Stimulated activated CD4-positive, alpha-beta T cell treated with anti-CD3 and anti-CD28 coated beads, TNF-alpha, amount 100 ng/mL, for 1 hour (primary cell): Measurements from ENCODE around the gene ISCU.
"Not testable (repeated sequence)": the region's sequence is repeated elsewhere in the genome, so short reads cannot be mapped to it uniquely, and the experiment has no call there.

Source experiments
- DNase-seq, 3 donors: peaks; one replicate each; pipeline ENCODE4 v3.0.0-alpha.2; 2020; ENCODE audit warnings: low read depth in 3 of 3, low spot score in 1 of 3

ISCU gene

DNA sequence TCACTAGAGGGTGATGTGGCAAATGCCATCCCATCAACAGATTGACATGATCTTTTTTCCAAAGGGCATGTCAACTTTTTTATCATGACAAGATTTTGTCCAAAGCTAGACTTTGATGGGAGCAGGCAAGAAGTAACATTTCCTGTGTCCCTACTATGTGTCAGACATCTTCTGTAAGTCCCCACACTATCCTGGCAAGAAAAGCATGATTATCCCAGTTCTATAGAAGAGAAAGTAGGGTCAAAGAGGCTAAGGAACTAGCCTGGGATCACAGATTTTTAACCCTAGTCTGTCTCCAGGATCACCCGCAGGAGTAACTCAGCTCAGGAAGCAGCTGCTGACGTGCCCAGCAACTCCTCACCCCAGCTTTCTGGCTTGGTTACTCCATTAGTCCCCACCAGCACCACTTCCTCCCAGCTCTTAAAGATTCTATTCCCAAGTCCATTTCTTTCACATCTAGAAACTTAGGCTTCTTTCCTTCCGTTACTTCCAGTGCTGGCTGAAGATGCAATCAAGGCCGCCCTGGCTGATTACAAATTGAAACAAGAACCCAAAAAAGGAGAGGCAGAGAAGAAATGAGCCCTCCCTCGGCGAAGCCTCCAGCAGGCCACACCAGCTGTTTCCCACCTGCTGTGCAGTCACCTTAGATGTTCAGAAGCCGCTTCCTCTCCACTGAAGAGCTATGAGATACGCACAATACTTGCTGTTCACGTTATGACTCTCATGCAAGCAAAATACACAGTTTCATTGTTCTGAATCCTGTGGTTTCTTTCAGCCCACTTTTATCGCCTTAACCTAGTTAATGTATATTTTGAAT is 6.2 kb downstream of the ISCU start:
- DNase-seq: peak in 1 of 3 donors; percentile 27

DNA sequence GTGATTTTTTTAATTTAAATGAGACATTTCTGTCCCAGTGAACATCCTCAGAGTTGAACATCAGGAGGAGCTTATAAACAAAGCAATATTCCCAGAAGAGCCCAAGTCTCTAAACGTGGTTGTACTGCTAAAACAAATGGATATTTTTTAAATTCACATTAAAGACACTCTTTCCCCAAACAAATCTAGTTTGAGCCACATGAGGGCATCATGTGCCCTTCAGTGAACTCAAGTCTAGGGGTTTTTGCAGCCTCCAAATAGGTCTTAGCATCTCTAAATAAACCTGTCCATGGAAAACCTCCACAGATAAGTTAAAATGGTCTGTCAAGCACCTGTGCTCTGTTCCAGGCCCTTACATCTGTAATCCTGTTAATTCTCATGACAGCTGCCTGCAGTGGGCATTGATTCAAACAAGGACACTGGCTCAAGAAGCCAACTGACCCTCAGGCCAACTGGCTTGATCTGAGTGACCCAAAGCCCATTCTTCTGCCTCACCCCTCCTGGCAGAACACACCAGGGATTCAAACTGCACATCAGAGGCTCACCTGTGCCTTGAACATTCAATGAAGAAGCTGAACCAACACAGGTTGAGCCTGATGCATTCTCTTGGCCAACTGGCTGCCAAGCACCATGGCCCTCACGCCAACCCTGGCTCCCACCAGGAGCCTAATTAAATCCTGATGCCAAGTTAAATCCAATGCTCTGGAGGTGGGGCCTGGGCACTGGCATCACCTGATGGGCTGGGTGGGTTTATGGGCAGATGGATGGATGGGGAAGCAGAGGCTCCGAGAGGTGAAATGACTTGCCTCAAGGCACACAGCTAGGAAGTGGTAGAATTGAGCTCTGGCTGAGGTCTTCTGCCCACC is 8.6 kb downstream of the ISCU start:
- DNase-seq: no peak

DNA sequence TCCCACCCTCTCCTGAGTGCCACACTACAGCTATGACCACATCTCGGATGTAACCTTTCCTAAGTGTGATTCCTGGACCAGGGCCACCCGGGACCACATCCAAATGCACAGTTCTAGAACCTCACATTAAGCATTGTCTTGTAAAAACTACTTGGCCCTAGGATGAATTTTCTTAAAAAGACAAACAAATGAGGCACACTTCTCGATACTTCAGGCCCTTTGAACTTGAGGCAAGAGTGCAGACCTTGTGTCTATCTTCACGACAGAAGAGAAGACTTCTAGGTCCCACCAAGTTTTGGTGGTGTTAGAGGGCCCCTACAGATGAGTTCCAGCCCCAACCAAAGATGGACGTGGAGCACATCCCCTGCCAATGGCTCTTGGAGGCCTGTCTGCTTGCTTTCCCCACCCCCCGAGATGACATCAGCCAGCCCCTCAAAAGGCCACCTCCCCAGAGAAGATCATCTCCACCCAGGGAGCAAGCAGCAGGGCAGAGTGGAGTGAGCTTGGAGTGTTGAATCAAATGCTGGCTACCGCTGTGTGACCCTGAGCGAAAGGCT is 9.3 kb downstream of the ISCU start:
- no peak for DNase-seq

DNA sequence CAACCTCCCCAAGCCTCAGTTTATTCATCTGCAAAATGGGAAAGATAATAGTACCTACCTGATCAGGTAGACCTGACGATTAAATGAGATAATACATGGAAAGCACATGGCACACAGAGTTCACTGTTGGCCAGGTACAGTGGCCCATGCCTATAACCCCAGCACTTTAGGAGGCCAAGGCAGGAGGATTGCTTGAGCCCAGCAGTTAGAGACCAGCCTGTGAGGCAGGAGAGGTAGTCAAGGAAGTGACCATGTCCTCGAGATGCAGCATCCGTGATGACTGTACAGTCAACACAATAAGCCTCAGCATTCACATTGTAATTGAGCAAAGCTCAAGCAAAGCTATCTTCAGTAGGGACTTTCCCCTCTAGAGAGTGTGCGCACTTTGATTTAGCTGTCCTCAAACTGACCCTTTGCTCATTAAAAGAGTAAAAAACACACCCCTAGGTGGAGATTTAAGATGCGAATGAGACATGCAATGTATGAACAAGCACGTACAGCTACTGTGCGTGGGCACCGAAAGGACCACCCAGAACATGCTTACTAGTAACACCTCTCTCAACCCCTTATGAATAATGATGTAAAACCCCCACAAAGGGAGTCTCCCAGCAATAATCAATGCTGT is 9.9 kb downstream of the ISCU start:
- no peak for DNase-seq

DNA sequence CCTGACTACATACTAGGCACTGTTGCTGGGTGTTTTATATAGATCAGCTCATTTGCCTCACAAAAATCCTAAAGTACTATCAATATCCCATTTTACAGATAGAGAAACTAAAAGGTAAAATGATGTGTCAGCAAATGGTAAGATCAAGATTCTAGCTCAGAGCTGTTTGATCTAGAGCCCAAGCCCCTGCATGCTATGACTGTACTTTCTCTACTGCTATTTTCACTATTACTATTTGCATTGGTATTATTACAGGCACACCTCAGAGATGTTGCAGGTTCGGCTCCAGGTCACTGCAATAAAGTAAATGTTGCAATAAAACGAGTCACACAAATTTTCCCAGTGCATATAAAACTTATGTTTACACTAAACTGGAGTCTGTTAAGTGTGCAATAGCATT is 10.9 kb downstream of the ISCU start:
- DNase-seq: no peak

DNA sequence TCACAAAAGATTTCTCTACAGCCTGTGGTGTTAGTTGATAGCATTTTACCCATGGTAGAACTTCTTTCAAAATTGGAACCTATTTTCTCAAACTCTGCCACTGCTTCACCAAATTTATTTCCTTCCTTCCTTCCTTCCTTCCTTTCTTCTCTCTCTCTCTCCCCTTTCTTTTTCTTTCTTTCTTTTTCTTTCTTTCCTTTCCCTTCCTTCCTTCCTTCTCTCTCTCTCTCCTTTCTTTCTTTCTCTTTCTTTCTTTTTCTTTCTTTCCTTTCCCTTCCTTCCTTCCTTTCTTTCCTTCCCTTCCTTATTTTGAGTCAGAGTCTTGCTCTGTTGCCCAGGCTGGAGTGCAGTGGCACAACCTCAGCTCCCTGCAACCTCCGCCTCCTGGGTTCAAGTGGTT is 11.9 kb downstream of the ISCU start:
- DNase-seq: not testable (repeated sequence)

DNA sequence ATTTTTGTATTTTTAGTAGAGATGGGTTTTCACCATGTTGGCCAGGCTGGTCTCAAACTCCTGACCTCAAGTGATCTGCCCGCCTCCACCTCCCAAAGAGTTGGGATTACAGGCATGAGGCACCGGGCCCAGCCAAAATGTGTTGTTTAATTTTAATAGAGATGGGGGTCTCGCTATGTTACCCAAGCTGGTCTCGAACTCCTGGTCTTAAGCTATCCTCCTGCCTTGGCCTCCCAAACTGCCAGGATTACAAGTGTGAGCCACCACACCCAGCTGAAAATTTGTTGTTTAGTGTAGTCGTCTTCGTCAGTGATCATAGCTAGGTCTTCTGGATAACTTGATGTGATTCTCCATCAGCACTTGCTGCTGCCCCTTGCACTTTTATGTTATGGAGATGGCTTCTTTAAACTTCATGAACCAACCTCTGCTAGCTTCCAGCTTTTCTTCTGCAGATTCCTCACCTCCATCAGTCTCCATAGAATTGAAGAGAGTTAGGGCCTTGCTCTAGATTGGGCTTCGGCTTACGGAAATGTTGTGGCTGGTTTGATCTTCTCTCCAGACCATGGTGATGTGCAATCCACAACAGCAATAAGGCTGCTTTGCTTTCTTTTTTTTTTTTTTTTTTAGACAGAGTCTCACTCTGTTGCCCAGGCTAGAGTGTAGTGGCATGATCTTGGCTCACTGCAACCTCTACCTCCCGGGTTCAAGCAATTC is 13.0 kb downstream of the ISCU start:
- no peak for DNase-seq

DNA sequence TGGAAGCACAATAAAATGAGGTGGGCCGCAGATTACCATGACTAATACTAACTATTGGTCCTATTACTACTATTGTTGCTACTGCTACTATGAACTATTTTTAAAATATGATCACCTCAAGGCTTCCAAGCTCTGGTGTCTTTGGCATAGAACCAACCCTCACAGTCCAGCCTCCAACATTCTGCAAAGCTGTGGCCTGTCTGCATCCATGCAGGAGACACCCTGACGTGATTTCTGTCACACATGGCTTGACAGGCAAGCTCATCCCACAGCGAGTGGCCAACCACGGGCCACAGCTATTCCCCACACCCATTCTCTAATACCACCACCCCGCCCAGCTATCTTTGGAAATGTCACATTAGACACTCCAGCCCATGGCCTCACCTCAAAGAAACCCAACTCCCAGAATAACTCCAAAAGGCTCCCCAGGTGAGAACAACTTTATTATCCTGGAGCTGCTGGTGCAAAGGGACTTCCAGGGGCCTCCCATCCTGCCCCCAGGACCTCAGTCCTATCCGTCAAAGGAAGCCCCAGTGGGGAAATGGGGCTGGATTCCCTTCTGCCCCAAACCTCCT is 14.4 kb downstream of the ISCU start:
- DNase-seq: no peak

DNA sequence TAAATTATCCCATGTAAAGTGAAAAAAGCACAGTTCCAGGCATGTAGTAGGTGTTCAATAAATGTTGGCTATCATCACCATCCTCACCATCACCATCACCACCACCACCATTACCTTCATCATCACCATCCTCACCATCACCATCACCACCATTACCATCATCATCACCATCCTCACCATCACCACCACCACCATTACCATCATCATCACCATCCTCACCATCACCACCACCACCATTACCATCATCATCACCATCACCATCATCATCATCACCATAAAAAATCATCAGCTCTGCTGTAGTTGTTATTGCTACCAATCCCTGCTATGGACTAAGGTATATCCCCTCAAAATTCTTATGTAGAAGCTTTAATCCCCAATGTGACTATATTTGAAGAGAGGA is 15.1 kb downstream of the ISCU start:
- no peak for DNase-seq

DNA sequence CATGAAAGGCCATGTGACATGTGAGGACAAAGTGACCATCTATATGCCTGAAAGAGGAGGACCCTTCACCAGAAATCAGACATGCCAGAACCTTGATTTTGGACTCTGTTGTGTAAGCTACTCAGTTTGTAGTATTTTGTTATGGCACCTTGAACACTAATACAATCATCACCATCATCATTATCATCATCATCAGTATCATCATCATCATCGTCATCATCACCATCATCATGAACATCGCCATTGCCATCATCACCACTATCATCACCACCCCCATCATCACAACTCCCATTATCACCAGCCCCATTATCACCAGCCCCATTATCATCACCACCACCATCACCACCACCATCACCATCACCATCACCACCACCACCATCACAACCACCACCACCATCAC is 15.9 kb downstream of the ISCU start:
- DNase-seq: no peak

DNA sequence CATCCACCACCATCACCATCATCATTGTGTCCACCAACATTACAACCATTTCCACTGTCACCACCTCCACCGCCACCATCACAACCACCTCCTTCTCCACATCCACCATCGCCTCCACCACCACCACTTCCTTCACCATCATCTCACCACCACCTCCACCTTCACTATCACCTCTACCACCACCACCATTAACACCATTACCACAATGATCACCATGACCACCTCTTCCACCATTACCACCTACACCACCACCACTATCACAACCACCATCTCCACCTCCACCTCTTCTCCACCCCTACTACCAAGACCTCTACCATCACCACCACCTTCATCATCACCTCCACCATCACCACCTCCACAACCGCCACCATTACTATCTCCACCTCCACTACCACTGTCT is 16.4 kb downstream of the ISCU start:
- no peak for DNase-seq

DNA sequence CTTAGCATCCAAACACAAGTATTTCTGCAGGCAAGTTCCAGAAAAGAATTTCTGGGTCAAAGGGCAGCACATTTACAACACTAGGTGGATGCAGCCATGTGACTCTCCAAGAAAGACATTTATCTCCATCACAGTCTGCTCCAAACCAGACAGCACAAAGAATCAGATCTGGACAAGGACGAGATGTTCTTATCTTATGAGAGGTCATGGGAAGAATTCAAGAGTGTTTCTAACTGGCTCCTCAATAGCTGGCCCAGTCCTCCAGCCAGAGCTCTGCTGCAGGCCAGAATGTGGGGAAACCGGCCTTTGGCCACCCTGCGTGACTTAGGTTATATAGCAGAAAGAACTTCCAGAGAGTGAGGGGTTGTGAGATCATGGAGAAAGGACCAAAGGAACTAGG is 18.1 kb downstream of the ISCU start:
- DNase-seq: no peak

DNA sequence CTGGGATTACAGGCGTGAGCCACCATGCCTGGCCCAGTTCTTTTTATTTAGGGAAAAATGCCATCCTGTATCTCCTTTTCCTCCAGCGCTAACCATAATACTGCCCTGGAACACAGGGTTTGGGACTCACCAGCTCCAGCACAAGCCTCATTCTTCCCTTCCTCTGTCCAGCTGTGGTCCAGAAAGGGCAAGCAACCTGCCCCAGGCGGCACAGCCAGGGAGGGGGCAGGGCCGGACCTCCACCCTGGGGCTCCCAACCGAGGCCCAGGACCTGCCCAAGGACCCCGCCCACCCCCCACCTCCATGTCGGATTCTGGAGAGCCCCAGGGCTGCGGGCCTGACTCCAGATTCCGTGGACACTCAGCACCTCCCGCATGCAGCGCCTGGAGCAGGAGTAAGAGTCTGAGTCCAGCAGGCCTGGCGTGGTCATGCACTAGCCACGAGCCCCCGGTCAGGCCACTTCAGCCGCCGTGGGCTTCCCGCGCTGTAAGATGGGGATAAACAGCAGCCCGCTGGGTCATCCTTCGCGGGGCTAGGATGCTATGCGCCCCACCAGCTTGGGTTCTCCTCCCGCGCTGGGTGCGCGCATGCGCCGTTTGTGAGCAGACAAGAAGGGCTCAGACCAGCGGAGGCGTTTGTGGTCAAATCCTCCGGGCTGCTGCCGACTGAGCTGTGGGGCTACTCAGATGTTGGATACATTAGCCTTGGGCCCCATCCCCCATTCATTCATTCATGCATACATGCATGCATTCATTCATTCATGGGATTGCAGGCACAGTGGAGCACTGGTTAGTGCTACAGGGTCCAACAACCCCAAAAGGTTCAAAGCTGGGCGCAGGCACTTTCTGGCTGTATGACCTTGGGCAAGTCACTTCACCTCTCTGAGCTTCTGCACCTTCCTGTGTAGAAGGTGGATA is 19.2 kb downstream of the ISCU start:
- DNase-seq: no peak

DNA sequence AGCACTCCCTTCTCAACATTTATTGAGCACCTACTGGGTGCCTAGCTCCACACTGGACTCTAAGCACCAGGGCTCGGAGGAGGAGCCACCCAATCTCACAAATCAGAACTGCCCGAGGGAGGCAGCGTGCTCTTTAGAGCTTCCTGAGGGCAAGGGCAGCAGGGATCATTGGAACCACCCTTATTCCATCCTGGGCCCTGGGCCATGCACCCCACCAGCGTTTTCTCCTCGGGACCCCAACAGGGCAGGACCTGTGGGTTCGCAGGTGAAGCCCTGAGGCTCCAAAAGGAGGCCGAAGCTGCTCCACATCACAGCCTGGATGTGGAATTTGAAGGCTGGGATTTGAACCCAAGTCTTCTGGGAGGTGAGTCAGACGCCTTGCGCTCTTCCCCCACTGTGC is 20.1 kb downstream of the ISCU start:
- DNase-seq: no peak

DNA sequence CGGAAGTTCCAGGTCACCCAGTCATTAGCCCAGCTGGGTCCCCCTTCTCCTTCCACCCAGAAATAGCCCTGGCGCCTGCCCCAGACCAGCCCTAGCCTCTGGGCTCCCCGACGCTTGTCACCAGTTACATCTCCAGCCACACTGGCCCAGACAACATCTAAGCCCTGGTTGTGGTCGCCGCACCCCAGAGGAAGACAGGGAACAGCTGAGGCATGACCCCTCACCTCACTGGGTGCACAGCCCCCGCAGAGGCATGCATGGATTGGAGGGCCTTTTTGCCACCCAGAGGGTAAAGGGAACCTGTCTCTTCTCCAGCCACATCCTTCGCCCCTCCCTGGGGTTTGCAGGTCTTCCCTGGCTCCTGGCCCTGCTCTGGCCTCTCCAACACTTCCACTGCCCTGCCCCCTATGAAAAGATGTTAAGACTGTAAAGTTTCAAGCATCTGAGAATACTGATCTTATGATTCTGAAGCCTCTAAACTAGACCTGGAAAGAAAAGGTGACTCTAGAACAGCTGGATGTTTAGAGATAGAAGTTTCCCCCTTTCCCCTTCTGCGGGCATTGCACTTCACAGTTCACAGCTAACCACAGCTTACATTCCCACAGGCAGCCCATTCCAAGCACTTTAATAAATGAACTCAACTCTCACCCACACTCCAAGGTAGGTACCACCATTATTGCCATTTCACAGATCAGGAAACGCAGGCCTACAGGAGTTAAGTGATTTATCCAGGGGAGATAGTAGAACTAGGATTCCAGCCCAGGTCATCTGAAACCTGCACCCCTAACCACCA is 20.8 kb downstream of the ISCU start:
- DNase-seq: no peak

DNA sequence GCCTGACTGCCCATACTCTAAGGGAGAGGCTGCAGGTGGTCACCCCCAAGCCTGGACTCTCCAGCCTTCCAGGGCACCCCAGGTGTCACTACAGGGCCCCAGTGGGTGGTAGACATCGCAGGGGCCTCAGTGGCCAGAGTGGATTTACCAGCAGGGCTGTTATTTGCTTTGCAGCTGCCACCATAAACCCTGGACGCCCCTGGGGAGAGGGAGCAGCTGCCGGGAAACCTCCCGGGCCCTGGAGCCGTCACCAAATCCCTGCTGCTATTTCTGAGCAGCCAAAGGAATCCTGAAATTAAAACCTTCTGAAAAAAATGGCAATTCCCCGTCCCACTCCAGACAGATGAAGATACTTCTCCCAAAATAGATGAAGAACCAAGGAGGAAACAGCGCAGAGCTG is 21.6 kb downstream of the ISCU start:
- no peak for DNase-seq

DNA sequence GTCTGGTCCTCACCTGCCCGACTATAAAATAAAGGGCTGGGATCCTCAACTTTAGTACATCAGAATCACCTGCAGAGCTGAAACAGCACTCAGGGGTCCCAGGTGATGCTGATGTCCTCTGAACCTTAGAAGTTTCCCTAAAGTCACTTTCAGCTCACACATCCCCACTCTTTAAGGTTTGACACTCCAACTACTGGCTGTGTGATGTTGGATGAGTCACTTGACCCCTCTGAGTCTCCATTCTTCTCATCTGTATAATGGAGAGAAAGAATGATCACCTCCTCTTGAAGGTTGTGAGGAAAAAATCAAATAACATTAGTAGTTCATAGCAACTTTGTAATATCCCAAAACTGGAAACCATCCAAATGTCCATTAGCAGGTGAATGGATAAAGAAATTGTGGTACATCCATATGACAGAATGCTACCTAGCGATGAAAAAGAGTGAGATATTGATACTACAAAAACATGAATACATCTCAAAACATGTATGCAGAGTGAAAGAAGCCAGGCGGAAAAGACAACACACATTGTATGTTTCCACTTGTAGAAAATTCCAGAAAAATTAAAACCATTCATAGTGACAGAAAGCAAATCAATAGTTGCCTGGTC is 22.2 kb downstream of the ISCU start:
- no peak for DNase-seq

DNA sequence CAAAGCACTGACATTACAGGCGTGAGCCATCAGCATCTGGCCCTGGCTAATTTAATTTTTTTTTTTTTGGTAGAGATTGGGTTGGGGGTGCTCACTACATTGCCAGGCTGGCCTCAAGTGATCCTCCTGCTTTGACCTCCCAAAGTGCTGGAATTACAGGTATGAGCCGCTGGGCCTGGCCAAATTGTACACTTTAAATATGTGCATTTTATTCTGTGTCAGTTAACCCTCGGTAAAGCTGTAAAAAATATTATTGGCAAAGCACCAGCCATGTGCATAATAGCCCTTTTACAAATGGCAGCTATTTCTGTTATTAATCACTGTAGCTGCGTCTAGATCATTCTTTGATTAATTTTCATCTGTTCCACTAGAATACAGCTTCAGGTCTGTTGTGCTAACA is 23.5 kb downstream of the ISCU start:
- no peak for DNase-seq
